Activated CD8-positive, alpha-beta T cell treated with anti-CD3 and anti-CD28 coated beads for 36 hours (primary cell): Measurements from ENCODE around the gene RTKN2. TPM values are rescaled to one million over a fixed set of nuclear protein-coding genes. Genes with fewer than 3 reads are reported as not detected.

Experiments used
- ATAC-seq: fragments of 200-7000 bp; cut with Tn5 transposase; one replicate; pipeline ENCODE4 v1.10.0; 2021; ENCODE audit warnings: mild to moderate bottlenecking, moderate library complexity
- CTCF ChIA-PET: fragments of 350-600 bp; sonication (Branson Sonifier 250); formaldehyde crosslinking; loops from one replicate; lab custom pipeline; 2021; ENCODE audit warnings: antibody characterized with exemption; lab: Charles Lee
- POLR2A ChIA-PET: fragments of 350-600 bp; sonication (Branson Sonifier 250); formaldehyde crosslinking; loops from one replicate; lab custom pipeline; 2021; ENCODE audit warnings: antibody characterized with exemption; lab: Charles Lee
- DNase-seq: peaks from one replicate; pipeline ENCODE4 v3.0.0-alpha.2; 2020
- H3K27ac Mint-ChIP-seq: one replicate; pipeline ENCODE4 v1.8.0; 2021; ENCODE audit warnings: mild to moderate bottlenecking, mixed read lengths
- H3K27me3 Mint-ChIP-seq: one replicate; pipeline ENCODE4 v1.8.0; 2021; ENCODE audit warnings: mixed read lengths
- H3K36me3 Mint-ChIP-seq: one replicate; pipeline ENCODE4 v1.8.0; 2021; ENCODE audit warnings: low read depth, mixed read lengths
- H3K4me1 Mint-ChIP-seq: one replicate; pipeline ENCODE4 v1.8.0; 2021; ENCODE audit warnings: low read depth, mixed read lengths
- H3K4me3 Mint-ChIP-seq: one replicate; pipeline ENCODE4 v1.8.0; 2021; ENCODE audit warnings: mild to moderate bottlenecking, moderate library complexity, mixed read lengths
- H3K9me3 Mint-ChIP-seq: one replicate; pipeline ENCODE4 v1.8.0; 2021; ENCODE audit warnings: mixed read lengths
- CTCF ChIP-seq: fragments of 200-600 bp; IDR thresholded peaks from one replicate; pipeline ENCODE4 v1.8.0; 2022; ENCODE audit warnings: antibody characterized with exemption, mild to moderate bottlenecking
- intact Hi-C: fragments of 100-400 bp; cut with micrococcal nuclease; formaldehyde crosslinking; loops from one replicate; pipeline ENCODE4 v1.10.0; 2022
- total RNA-seq, 2 experiments: library from RNA; stranded (reverse); gene quantifications; one replicate each; pipeline ENCODE4 v1.2.3, GENCODE V29; 2021

Gene RTKN2
- total RNA-seq, 2 experiments from 2014 or later: 1.1 to 1.4 TPM

- CTCF ChIA-PET: no interaction called here
- no peaks in the 10 kb centered on the region for H3K9me3 Mint-ChIP-seq
- H3K36me3 Mint-ChIP-seq: no peaks in the 10 kb centered on the region
- H3K4me1 Mint-ChIP-seq: peaks cover 8% of the 10 kb centered on the region
- DNase-seq: peak; percentile 23
- peak; percentile 31 for ATAC-seq
- POLR2A ChIA-PET: no interaction called here
- peak overlapping the region; percentile 71 for H3K4me3 Mint-ChIP-seq
- TF ChIP-seq CTCF: no peak
- no peak overlapping the region for H3K27ac Mint-ChIP-seq
- intact Hi-C loops: no loop called here
- H3K27me3 Mint-ChIP-seq: peaks cover 30% of the 10 kb centered on the region
These were observed 1.4 kb upstream of the RTKN2 start for GRCh38 chr10:62270020-62270419.

GRCh38 chr10:62268027-62268398 is 631 bp downstream of the RTKN2 start:
- ATAC-seq (no peak), DNase-seq (no peak)
- CTCF ChIA-PET: interaction anchor here (1.6 to 5.5 kb wide), 2 partner anchors 23 to 154 kb away, joined by 6 to 27 read pairs; no protein-coding TSS in a partner anchor
- POLR2A ChIA-PET: no interaction called here
- no peaks in the 10 kb centered on the region for H3K9me3 Mint-ChIP-seq
- intact Hi-C loops: loop anchor here (10.0 kb wide), 1 partner anchor 167 kb away; no protein-coding TSS in a partner anchor
- H3K27me3 Mint-ChIP-seq: peaks cover 30% of the 10 kb centered on the region
- peak overlapping the region; percentile 71 for H3K4me3 Mint-ChIP-seq
- TF ChIP-seq CTCF: no peak
- H3K27ac Mint-ChIP-seq: no peak overlapping the region
- peaks cover 8% of the 10 kb centered on the region for H3K4me1 Mint-ChIP-seq
- no peaks in the 10 kb centered on the region for H3K36me3 Mint-ChIP-seq

GRCh38 chr10:62266611-62267010 is 2.0 kb downstream of the RTKN2 start:
- H3K4me3 Mint-ChIP-seq: no peak overlapping the region
- ATAC-seq: no peak
- intact Hi-C loops: loop anchor here (10.0 kb wide), 1 partner anchor 168 kb away; no protein-coding TSS in a partner anchor
- H3K4me1 Mint-ChIP-seq: peaks cover 8% of the 10 kb centered on the region
- DNase-seq: no peak
- no peak for TF ChIP-seq CTCF
- CTCF ChIA-PET: interaction anchor here (1.5 to 5.5 kb wide), 4 partner anchors 22 to 370 kb away, joined by 4 to 27 read pairs (median 8); no protein-coding TSS in a partner anchor
- H3K27ac Mint-ChIP-seq: no peak overlapping the region
- POLR2A ChIA-PET: no interaction called here
- H3K36me3 Mint-ChIP-seq: no peaks in the 10 kb centered on the region
- H3K9me3 Mint-ChIP-seq: no peaks in the 10 kb centered on the region
- peaks cover 26% of the 10 kb centered on the region for H3K27me3 Mint-ChIP-seq

- peaks cover 24% of the 10 kb centered on the region for H3K27me3 Mint-ChIP-seq
- no peaks in the 10 kb centered on the region for H3K9me3 Mint-ChIP-seq
- POLR2A ChIA-PET: no interaction called here
- intact Hi-C loops: loop anchor here (10.0 kb wide), 1 partner anchor 169 kb away; no protein-coding TSS in a partner anchor
- DNase-seq (no peak), ATAC-seq (no peak)
- TF ChIP-seq CTCF: no peak
- H3K4me3 Mint-ChIP-seq: no peak overlapping the region
- CTCF ChIA-PET: interaction anchor here (1.1 to 5.5 kb wide), 5 partner anchors 21 to 369 kb away, joined by 3 to 27 read pairs (median 6); no protein-coding TSS in a partner anchor
- no peak overlapping the region for H3K27ac Mint-ChIP-seq
- no peaks in the 10 kb centered on the region for H3K36me3 Mint-ChIP-seq
- peaks cover 8% of the 10 kb centered on the region for H3K4me1 Mint-ChIP-seq
These were observed 2.5 kb downstream of the RTKN2 start for GRCh38 chr10:62266147-62266546.

GRCh38 chr10:62264702-62265436 is 3.8 kb downstream of the RTKN2 start:
- H3K27me3 Mint-ChIP-seq: peaks cover 18% of the 10 kb centered on the region
- TF ChIP-seq CTCF: peak; percentile 70
- H3K4me3 Mint-ChIP-seq: no peak overlapping the region
- H3K36me3 Mint-ChIP-seq: no peaks in the 10 kb centered on the region
- peaks cover 8% of the 10 kb centered on the region for H3K4me1 Mint-ChIP-seq
- intact Hi-C loops: loop anchor here (10.0 kb wide), 1 partner anchor 170 kb away; no protein-coding TSS in a partner anchor
- H3K9me3 Mint-ChIP-seq: no peaks in the 10 kb centered on the region
- DNase-seq (no peak), ATAC-seq (peak; percentile 22)
- ChIA-PET CTCF (interaction anchor here (0.6 to 5.5 kb wide), 25 partner anchors 9 to 893 kb away, joined by 3 to 27 read pairs (median 4); no protein-coding TSS in a partner anchor), POLR2A (interaction anchor here (0.6 kb wide), 1 partner anchor 20 kb away, joined by 3 read pairs; no protein-coding TSS in a partner anchor)
- H3K27ac Mint-ChIP-seq: no peak overlapping the region
